Activated naive CD8-positive, alpha-beta T cell treated with anti-CD3 and anti-CD28 coated beads, Interleukin-2, amount 10 ng/mL, durations not matched to agents 7 days and 5 days (primary cell): ENCODE measurements around the gene F11. TPM values are rescaled to one million over a fixed set of nuclear protein-coding genes. Genes with fewer than 3 reads are reported as not detected.
"Not testable (repeated sequence)": the region's sequence is repeated elsewhere in the genome, so short reads cannot be mapped to it uniquely, and the experiment has no call there.

Experiments used
- ATAC-seq: fragments of 150-1000 bp; cut with Tn5 transposase; one replicate; pipeline ENCODE4 v1.10.0; 2021; ENCODE audit warnings: low read depth, moderate library complexity
- POLR2A ChIA-PET: fragments of 350-600 bp; sonication (Branson Sonifier 250); formaldehyde crosslinking; loops from one replicate; lab custom pipeline; 2021; ENCODE audit warnings: antibody characterized with exemption; lab: Charles Lee
- DNase-seq: peaks from one replicate; pipeline ENCODE4 v3.0.0; 2021
- H3K27ac Mint-ChIP-seq: one replicate; pipeline ENCODE4 v1.8.0; 2022; ENCODE audit warnings: mild to moderate bottlenecking, mixed read lengths
- H3K27me3 Mint-ChIP-seq: one replicate; pipeline ENCODE4 v1.8.0; 2022; ENCODE audit warnings: mild to moderate bottlenecking, moderate library complexity, mixed read lengths
- H3K36me3 Mint-ChIP-seq: one replicate; pipeline ENCODE4 v1.8.0; 2021; ENCODE audit warnings: mild to moderate bottlenecking, mixed read lengths
- H3K4me1 Mint-ChIP-seq: one replicate; pipeline ENCODE4 v1.8.0; 2021; ENCODE audit warnings: mixed read lengths
- H3K4me3 Mint-ChIP-seq: one replicate; pipeline ENCODE4 v1.8.0; 2022; ENCODE audit warnings: mild to moderate bottlenecking, moderate library complexity, mixed read lengths
- H3K9me3 Mint-ChIP-seq: one replicate; pipeline ENCODE4 v1.8.0; 2021; ENCODE audit warnings: mixed read lengths
- total RNA-seq, 2 experiments: library from RNA; stranded (reverse); gene quantifications; one replicate each; pipeline ENCODE4 v1.2.3, GENCODE V29; 2021

The F11 gene
- total RNA-seq, 2 experiments from 2014 or later = not detected

DNA sequence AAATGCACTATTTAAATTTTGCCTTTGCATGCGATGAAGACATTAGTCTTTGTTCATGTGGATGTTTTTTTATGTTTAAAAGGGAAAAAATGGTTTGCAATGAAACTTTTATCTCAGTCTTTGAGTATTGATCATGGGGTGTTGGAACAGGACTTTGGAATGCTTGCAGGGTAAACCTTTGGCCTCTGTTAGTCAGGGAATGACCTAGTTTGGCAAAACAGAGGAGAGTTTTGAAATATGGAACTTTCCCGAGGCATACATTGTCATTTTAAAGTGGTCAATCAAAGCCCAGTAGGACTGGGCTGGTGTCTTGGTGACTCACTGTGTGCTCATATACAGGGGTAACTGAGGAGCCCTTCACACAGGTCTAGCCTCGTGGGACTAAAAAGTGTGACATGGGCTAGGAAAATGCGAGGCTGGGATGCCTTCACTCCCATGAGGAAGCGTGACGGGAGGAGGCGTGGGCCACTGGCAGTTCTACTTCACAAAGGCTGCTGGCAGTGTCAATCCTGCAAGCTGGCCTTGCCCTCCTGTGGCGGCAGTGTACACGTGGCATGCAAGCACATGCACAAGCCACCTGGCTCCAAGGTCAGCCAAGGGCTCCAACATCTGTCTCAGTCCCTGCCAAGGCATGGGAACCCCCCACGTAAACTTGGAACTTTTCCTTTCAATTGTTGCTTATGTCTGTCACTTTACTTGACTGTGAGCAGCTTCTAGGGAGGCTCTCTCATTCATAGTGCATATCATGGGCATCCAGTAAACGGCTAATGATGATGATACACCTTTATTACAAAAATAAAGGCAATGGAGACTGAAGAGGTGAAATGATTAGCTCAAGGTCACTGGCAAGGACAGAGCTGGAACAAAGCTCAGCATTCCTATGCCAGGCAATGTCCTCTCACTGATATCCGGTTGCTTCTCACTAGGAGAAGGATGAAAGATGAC is 5.2 kb upstream of the F11 start:
- ATAC-seq (no peak), DNase-seq (no peak)
- no peak overlapping the region for H3K27ac Mint-ChIP-seq
- no peaks in the 10 kb centered on the region for H3K36me3 Mint-ChIP-seq
- no peaks in the 10 kb centered on the region for H3K27me3 Mint-ChIP-seq
- H3K4me1 Mint-ChIP-seq = no peaks in the 10 kb centered on the region
- POLR2A ChIA-PET = no interaction called here
- no peaks in the 10 kb centered on the region for H3K9me3 Mint-ChIP-seq
- no peak overlapping the region for H3K4me3 Mint-ChIP-seq

DNA sequence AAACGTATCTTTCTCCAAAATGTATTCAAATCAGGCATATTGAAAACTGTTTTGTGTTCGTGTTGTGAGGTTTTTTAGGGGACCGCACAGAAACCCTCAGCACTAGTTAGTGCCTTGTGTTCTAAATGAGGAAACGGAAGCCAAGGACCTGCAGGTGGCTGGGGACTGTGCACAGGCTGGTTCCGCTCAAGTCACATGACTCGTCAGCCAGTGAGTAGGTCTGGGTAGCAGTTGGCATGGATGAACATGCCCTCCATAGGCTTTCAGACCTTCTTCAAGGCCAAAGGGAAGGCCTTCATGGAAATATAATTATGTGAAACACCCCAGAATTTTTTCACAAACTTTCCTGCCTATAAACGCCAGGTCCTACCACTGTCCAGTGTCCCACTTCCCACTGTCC is 1.3 kb upstream of the F11 start:
- H3K9me3 Mint-ChIP-seq = no peaks in the 10 kb centered on the region
- no peaks in the 10 kb centered on the region for H3K4me1 Mint-ChIP-seq
- H3K36me3 Mint-ChIP-seq = no peaks in the 10 kb centered on the region
- POLR2A ChIA-PET = no interaction called here
- H3K4me3 Mint-ChIP-seq = no peak overlapping the region
- H3K27me3 Mint-ChIP-seq = peaks cover 5% of the 10 kb centered on the region
- ATAC-seq (no peak), DNase-seq (no peak)
- H3K27ac Mint-ChIP-seq = no peak overlapping the region

DNA sequence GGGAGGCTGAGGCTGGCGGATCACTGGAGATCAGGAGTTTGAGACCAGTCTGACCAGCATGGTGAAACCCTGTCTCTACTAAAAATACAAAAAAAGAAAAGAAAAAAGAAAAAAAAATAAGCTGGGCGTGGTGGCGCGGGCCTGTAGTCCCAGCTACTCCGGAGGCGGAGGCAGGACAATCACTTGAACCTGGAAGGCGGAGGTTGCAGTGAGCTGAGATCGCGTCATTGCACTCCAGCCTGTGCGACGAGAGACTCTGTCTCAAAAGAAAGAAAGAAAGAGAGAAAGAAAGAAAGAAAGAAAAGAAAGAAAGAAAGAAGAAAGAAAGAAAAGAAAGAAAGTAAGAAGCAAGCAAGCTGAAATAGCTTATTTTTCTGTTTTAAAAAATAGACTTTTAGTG is 739 bp upstream of the F11 start:
- H3K4me3 Mint-ChIP-seq, H3K27me3 Mint-ChIP-seq, H3K36me3 Mint-ChIP-seq, H3K27ac Mint-ChIP-seq, DNase-seq, H3K4me1 Mint-ChIP-seq, H3K9me3 Mint-ChIP-seq, POLR2A ChIA-PET, ATAC-seq: not testable (repeated sequence)

DNA sequence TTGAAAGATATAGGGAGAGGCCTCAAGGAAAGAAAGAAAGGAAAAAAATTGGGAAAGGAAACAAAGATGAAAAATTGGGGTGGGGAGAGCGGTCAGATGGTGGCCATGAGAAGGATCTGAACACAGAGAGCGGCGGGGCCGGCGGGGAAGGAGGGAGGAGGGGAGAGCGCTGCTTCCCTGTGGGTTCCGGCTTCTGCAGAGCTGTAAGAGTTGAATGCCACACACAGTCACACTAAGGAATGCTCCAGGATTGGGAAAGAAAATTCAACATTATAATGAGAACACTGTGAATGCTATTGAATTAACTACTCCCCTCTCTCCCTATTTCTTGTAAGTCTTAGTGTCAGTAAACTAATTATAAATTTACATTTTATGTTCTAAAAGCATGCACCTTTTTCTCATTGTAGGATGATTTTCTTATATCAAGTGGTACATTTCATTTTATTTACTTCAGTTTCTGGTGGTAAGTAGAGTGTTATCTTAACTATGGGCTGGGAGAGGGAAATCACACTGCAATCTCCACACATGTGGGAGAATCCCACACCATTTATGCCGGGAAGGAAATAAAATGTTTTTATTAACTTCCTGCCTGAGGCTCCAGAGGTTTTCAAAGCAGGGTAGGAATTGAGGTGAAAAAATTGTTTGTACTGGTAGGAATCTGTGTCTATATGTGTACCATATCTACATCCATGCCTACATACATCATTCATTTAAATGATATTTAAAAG is 904 bp downstream of the F11 start:
- Mint-ChIP-seq H3K27ac (no peak overlapping the region), H3K9me3 (no peaks in the 10 kb centered on the region), H3K27me3 (peaks cover 5% of the 10 kb centered on the region), H3K4me3 (no peak overlapping the region), H3K4me1 (no peaks in the 10 kb centered on the region), H3K36me3 (no peaks in the 10 kb centered on the region)
- POLR2A ChIA-PET = no interaction called here
- DNase-seq (no peak), ATAC-seq (no peak)

DNA sequence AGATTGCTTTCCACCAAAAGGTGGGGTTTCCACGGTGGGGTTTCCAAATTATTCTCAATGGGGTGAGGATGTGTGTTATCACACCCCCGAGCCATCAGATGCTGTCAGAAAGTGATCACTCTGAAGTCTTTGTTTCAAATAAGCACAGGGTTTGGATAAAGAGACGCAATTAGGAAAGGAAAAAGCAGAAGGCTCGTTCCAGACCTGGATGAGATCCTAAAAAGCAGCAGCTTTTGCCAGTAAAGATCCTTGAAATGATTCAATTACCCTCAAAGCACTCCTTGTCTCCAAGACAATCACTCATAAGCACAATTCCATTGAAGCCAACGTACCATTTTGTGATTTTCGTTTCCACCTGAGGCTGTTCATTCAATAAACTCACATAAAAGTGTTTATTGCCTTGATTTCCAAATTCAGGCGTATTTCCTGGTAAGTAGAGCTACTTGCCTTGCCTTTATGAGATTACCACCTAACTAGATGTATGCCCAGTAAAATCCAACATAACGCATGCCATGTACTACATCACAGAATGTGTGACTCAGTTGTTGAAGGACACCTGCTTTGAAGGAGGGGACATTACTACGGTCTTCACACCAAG is 5.2 kb downstream of the F11 start:
- DNase-seq (no peak), ATAC-seq (no peak)
- POLR2A ChIA-PET = no interaction called here
- H3K36me3 Mint-ChIP-seq = no peaks in the 10 kb centered on the region
- H3K27ac Mint-ChIP-seq = no peak overlapping the region
- H3K4me1 Mint-ChIP-seq = no peaks in the 10 kb centered on the region
- H3K4me3 Mint-ChIP-seq = no peak overlapping the region
- no peaks in the 10 kb centered on the region for H3K9me3 Mint-ChIP-seq
- H3K27me3 Mint-ChIP-seq = peaks cover 9% of the 10 kb centered on the region

DNA sequence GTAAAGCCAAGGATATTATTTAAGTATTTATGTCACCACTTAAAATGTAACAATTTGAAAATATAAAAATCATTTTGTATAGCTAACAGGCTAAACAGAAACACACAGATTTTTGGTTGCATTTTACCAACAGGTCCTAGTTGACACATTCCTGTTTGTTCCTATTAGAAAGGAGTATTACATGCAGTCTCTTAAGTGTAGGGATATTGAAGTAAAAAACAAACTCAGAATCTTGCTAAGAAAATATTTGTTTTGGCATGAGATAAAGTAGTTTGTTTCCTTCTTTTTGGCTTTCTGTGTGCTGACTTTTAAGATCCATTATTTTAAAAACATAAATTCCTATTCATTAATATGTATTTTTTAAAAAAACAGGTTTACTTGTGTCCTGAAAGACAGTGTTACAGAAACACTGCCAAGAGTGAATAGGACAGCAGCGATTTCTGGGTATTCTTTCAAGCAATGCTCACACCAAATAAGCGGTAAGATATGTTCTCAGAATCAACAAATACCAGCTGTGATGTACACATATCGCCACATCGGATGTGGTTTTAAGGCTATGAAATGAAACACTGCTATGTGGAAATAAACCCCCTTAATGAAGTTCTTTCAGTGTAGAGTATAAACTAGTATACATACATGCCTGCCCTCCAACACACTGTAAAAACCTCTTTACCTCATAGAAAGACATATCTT is 6.9 kb downstream of the F11 start:
- DNase-seq (no peak), ATAC-seq (no peak)
- Mint-ChIP-seq H3K4me3 (no peak overlapping the region), H3K27me3 (peaks cover 4% of the 10 kb centered on the region), H3K9me3 (no peaks in the 10 kb centered on the region), H3K27ac (no peak overlapping the region), H3K36me3 (no peaks in the 10 kb centered on the region), H3K4me1 (no peaks in the 10 kb centered on the region)
- POLR2A ChIA-PET = no interaction called here

DNA sequence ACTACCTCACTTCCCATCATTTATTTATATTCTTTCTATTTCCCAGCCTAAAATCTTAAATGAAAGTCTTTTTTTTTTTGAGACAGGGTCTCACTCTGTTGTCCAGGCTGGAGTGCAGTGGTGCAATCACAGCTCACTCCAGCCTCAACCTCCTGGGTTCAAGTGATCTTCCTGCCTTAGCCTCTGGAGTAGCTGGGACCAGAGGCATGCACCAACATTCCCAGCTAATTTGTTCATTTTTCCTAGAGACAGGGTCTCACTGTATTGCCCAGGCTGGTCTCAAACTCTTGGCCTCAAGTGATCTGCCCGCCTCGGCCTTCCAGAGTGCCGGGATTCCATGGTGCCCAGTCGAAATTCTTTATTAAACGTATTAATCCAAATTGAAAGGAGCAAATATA is 7.4 kb downstream of the F11 start:
- H3K36me3 Mint-ChIP-seq, POLR2A ChIA-PET, H3K4me3 Mint-ChIP-seq, H3K4me1 Mint-ChIP-seq, H3K27ac Mint-ChIP-seq, DNase-seq, H3K27me3 Mint-ChIP-seq, H3K9me3 Mint-ChIP-seq, ATAC-seq: not testable (repeated sequence)

DNA sequence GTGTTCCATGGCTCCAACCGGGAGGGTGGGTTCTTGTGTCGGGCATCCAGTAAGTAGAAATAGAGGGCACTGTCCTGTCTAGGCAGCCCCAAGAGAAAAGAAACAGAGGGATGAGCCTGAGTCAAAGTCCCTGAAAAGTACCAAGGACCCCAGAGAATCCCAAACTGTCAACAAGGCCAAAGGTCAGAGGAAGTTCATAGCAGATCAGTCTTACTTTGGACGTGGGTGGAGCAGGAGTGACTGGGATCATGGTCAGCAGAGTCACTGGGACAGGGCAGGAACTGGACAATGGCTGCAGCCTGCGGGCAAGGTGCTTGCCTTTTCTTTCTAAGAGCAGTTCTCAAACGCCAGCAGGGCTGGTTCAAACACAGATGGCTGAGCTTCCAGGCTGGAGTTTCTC is 17.3 kb downstream of the F11 start:
- Mint-ChIP-seq H3K27me3 (peaks cover 3% of the 10 kb centered on the region), H3K4me3 (no peak overlapping the region), H3K27ac (no peak overlapping the region), H3K36me3 (no peaks in the 10 kb centered on the region), H3K4me1 (no peaks in the 10 kb centered on the region), H3K9me3 (no peaks in the 10 kb centered on the region)
- DNase-seq (no peak), ATAC-seq (no peak)
- POLR2A ChIA-PET = no interaction called here

DNA sequence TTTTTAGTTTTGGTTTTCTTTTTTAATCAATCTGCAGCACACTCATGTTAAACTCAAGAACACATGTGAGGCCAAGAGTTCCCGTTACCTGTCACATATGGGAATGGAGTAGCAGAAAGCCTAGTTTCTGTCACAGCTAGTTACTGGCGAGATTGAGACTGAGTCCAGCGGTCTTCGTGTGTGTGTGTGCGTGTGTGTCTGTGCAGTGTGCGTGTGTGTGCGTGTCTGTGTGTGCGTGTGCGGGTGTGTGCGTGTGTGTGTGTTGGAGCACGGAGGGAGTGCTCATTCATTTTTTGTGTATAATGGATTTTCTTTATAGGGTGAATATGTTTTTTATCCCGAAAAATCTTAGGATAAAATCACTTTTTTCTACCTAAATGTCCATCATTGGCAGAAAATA is 19.2 kb downstream of the F11 start:
- no peaks in the 10 kb centered on the region for H3K9me3 Mint-ChIP-seq
- no peaks in the 10 kb centered on the region for H3K4me1 Mint-ChIP-seq
- DNase-seq (no peak), ATAC-seq (no peak)
- POLR2A ChIA-PET = no interaction called here
- no peak overlapping the region for H3K4me3 Mint-ChIP-seq
- no peaks in the 10 kb centered on the region for H3K36me3 Mint-ChIP-seq
- H3K27ac Mint-ChIP-seq = no peak overlapping the region
- peaks cover 4% of the 10 kb centered on the region for H3K27me3 Mint-ChIP-seq

DNA sequence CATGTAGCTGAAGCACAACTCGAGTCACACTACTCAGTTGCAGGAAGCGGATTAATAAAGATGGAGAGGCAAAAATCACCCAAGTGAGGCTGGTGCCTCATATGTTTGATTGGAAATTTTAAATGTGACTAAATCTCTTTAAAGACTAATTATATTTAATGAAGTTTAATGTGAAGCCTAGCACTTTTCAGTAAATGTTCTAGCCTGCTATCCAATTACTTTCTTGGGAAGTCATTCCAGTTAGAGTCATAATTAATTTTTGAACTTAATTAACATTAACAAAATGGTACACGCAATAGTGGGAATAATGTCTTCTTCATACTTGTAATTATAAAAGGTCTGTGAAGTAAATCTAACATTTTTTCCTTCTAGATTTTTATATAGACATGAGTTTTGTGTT is 20.6 kb downstream of the F11 start:
- POLR2A ChIA-PET = no interaction called here
- H3K9me3 Mint-ChIP-seq = no peaks in the 10 kb centered on the region
- H3K4me1 Mint-ChIP-seq = no peaks in the 10 kb centered on the region
- no peaks in the 10 kb centered on the region for H3K36me3 Mint-ChIP-seq
- H3K4me3 Mint-ChIP-seq = no peak overlapping the region
- peaks cover 2% of the 10 kb centered on the region for H3K27me3 Mint-ChIP-seq
- ATAC-seq = no peak
- H3K27ac Mint-ChIP-seq = no peak overlapping the region
- no peak for DNase-seq

DNA sequence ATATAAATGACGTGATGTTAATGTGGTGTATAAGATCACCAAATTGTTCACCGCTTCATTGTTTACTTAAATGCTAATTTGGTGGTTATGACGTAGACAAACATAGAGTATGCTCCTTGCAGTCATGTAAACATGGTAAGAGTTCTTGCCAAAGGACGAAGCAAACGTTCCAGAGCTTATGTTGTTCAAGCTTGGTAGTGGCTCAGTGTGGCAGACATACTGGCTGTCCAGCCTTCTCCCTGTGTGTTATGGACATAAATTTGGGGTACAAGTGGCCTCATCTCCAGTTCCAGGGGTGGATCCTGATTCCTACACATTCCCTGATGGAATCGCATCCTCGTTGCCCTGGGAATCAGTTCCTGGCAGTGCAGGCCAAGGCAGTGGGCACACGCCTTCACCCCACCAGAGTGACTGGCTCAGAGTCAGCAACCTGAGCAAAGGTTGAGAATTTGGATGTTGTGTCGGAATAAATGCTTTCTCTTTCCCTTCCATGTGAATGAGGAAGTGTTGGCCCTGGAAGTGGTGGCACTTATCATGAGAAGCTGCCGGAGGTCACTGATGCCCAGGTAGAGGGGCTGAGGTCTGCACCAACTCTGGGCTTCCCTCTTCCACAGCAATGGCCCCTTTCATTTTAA is 25.4 kb downstream of the F11 start:
- Mint-ChIP-seq H3K9me3 (no peaks in the 10 kb centered on the region), H3K27me3 (peaks cover 2% of the 10 kb centered on the region), H3K4me3 (no peak overlapping the region), H3K4me1 (no peaks in the 10 kb centered on the region), H3K36me3 (no peaks in the 10 kb centered on the region), H3K27ac (no peak overlapping the region)
- no peak for DNase-seq
- ATAC-seq = no peak
- POLR2A ChIA-PET = no interaction called here

DNA sequence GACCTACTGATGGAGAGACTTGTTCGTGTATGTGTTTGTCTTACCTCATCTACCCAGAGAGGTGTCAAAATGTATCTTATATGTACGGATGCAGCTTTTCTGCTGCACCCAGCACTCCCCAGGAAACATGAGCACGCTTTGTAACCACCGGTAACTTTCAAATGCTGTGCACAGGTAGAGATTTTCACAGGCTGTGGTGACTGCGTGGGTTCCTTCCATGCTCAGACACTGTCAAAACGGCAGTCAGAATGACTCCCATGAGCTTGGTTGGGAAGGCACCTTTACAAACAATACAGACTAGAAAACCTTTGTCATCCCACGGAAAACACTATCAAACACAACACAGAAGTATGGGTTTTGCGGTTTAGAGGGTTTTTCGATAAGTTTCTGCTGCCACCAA is 28.2 kb downstream of the F11 start:
- Mint-ChIP-seq H3K36me3 (no peaks in the 10 kb centered on the region), H3K4me1 (peaks cover 4% of the 10 kb centered on the region), H3K27me3 (peaks cover 16% of the 10 kb centered on the region), H3K27ac (no peak overlapping the region), H3K9me3 (no peaks in the 10 kb centered on the region), H3K4me3 (no peak overlapping the region)
- POLR2A ChIA-PET = no interaction called here
- DNase-seq (no peak), ATAC-seq (no peak)

DNA sequence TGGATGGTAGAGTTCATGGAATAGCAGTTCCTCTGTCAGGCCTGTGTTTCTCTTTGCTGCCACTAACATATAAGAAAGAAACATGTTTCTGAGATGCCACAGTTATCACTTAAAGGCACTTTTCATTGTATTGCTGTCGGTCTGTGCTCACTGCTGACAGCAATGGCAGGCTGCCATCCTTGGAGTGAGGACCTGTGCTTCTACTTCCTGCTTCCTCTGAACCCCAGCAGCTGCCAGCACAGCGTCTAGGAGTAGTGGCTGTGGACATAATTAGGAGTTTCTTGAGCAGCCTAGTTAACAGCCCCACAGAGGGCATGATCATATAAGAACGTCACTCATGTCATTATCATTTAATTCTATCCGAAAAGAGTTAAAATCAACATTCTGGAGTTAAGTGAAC is 30.5 kb downstream of the F11 start:
- POLR2A ChIA-PET = no interaction called here
- H3K4me1 Mint-ChIP-seq = peaks cover 4% of the 10 kb centered on the region
- DNase-seq = no peak
- H3K27ac Mint-ChIP-seq = no peak overlapping the region
- peaks cover 18% of the 10 kb centered on the region for H3K27me3 Mint-ChIP-seq
- no peaks in the 10 kb centered on the region for H3K9me3 Mint-ChIP-seq
- H3K36me3 Mint-ChIP-seq = no peaks in the 10 kb centered on the region
- ATAC-seq = no peak
- H3K4me3 Mint-ChIP-seq = no peak overlapping the region
